ENCODE measurements around the gene TRERF1.
"Not testable (repeated sequence)": the region's sequence is repeated elsewhere in the genome, so short reads cannot be mapped to it uniquely, and the experiment has no call there.

Gene TRERF1

DNA sequence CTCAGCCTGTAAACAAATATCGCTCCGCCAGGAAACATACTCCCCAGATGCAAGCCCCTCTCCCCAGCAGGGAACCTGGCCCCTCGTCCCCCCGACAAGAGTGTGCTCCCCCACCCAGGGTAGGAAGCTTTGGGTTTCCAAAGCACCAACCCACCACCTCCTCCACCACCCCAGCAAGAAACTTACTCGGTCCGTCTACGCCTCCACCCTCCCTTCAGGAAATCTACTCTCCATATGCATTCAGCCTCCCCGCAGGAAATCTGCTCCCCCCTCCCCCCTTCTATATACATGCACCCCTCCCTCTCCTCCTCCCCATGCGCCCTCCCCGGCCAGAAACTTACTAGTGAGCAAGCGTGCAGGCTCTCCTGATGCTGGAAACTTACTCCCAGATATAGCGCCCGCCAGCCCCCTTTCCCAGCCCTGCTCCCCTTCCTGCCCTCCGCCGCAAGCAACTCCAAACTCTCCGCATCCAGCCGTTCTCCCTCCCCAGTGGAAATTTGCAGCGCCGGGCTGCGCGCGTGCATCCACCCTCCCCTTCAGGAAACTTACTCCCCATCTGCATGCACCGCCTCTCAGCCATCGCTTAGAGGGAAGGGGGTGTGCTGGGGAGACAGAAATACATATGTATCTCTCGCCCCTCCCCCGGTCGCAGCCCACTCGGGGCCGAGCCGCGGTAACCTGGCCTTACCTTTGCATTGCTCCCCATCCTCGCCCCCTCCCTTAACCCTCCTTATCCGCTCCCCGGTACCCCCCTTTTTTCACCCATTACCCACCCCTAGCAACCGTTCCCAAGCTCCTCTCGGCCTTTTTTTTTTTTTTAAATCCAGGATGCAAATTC, at the start of gene TRERF1:
Gene TRERF1 (minus strand): TSS at position 594 of the 838 bp plus-strand sequence. CDS start 182,336 bp downstream, outside the sequence.
- H3K9me3 ChIP-seq (ENCODE audit: control insufficient read depth, insufficient read depth, low read length): no peaks in the 10 kb centered on the region
- H3K36me3 ChIP-seq (ENCODE audit: control insufficient read depth, insufficient read depth, low read length): no peaks in the 10 kb centered on the region
- peaks cover 27% of the 10 kb centered on the region for H3K4me1 ChIP-seq (ENCODE audit: control insufficient read depth, insufficient read depth, low read length)
- peak within 1 kb of the TSS; percentile 89 for H3K4me3 ChIP-seq (ENCODE audit: low read depth, low read length)
- no peaks in the 10 kb centered on the region for H3K27me3 ChIP-seq (ENCODE audit: control insufficient read depth, insufficient read depth, low read length)
- peak within 1 kb of the TSS; percentile 91 for H3K9ac ChIP-seq (ENCODE audit: low read depth, low read length)

DNA sequence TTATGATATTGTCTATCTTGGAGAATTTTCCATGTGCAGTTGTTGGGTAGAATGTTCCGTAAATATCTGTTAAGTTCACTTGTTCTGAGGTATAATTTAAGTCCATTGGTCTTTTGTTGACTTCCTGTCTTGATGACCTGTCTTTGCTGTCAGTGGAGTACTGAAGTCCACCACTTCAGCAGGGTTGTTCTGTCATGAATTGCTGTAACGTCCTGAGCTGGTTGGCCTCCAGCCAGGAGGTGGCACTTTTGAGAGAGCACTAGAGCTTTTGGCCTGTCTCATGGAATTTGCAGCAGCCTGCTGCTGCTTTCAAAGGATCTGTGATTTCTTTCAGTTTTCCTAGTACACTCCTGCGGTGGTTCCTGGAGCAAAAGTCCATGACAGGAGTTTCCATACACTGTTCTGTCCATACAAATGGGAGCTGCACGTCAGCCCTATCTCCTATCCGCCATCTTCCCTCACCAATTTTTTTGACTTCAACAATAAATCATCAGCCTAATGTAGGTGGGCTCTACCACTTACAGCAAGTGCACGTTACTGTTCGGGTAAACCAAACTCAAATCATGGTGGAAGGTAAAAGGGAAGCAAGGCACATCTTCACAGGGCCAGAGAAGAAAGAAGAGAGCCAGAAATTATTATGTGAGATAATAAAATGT, 46.9 kb upstream of the TRERF1 start:
- no peak overlapping the region for H3K9ac ChIP-seq (ENCODE audit: low read depth, low read length)
- H3K36me3 ChIP-seq (ENCODE audit: control insufficient read depth, insufficient read depth, low read length): no peaks in the 10 kb centered on the region
- no peak overlapping the region for H3K4me3 ChIP-seq (ENCODE audit: low read depth, low read length)
- no peaks in the 10 kb centered on the region for H3K4me1 ChIP-seq (ENCODE audit: control insufficient read depth, insufficient read depth, low read length)
- H3K9me3 ChIP-seq (ENCODE audit: control insufficient read depth, insufficient read depth, low read length): no peaks in the 10 kb centered on the region
- H3K27me3 ChIP-seq (ENCODE audit: control insufficient read depth, insufficient read depth, low read length): no peaks in the 10 kb centered on the region

DNA sequence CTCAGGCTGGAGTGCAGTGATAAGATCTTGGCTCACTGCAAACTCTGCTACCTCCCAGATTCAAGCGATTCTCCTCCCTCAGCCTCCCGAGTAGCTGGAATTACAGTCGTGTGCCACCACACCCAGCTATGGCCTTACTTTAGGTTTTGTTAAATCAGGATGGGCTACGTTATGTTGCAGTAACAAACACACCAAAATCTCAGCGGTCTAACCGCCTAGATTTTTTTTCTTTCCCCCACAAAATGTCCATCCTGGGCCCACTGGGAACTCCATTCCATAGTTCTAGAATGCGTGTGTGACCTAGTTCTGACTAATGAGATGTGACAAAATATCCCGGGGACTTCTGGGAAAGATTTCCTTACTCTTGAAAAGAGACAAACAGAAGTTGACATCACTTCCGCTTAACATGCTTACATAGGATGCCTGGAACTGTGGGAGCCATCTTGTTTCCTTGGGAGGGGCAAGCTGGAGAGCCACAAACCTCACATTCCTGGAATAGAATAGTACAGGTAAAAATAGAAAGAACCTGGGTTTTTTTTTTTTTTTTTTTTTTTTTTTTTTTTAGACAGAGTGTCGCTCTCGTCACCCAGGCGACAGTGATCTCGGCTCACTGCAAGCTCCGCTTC, 42.3 kb upstream of the TRERF1 start:
- no peaks in the 10 kb centered on the region for H3K4me1 ChIP-seq (ENCODE audit: control insufficient read depth, insufficient read depth, low read length)
- no peak overlapping the region for H3K4me3 ChIP-seq (ENCODE audit: low read depth, low read length)
- H3K27me3 ChIP-seq (ENCODE audit: control insufficient read depth, insufficient read depth, low read length): no peaks in the 10 kb centered on the region
- H3K9ac ChIP-seq (ENCODE audit: low read depth, low read length): no peak overlapping the region
- no peaks in the 10 kb centered on the region for H3K9me3 ChIP-seq (ENCODE audit: control insufficient read depth, insufficient read depth, low read length)
- H3K36me3 ChIP-seq (ENCODE audit: control insufficient read depth, insufficient read depth, low read length): no peaks in the 10 kb centered on the region

- Histone ChIP-seq H3K9me3 (ENCODE audit: control insufficient read depth, insufficient read depth, low read length) (no peaks in the 10 kb centered on the region), H3K9ac (ENCODE audit: low read depth, low read length) (no peak overlapping the region), H3K36me3 (ENCODE audit: control insufficient read depth, insufficient read depth, low read length) (no peaks in the 10 kb centered on the region), H3K4me3 (ENCODE audit: low read depth, low read length) (no peak overlapping the region), H3K4me1 (ENCODE audit: control insufficient read depth, insufficient read depth, low read length) (no peaks in the 10 kb centered on the region), H3K27me3 (ENCODE audit: control insufficient read depth, insufficient read depth, low read length) (no peaks in the 10 kb centered on the region)
These were observed 36.4 kb upstream of the TRERF1 start for GRCh38 chr6:42488129-42488528.

GRCh38 chr6:42484261-42484660, 32.5 kb upstream of the TRERF1 start:
- no peak overlapping the region for H3K9ac ChIP-seq (ENCODE audit: low read depth, low read length)
- no peaks in the 10 kb centered on the region for H3K36me3 ChIP-seq (ENCODE audit: control insufficient read depth, insufficient read depth, low read length)
- H3K27me3 ChIP-seq (ENCODE audit: control insufficient read depth, insufficient read depth, low read length): no peaks in the 10 kb centered on the region
- no peaks in the 10 kb centered on the region for H3K4me1 ChIP-seq (ENCODE audit: control insufficient read depth, insufficient read depth, low read length)
- no peak overlapping the region for H3K4me3 ChIP-seq (ENCODE audit: low read depth, low read length)
- no peaks in the 10 kb centered on the region for H3K9me3 ChIP-seq (ENCODE audit: control insufficient read depth, insufficient read depth, low read length)

DNA sequence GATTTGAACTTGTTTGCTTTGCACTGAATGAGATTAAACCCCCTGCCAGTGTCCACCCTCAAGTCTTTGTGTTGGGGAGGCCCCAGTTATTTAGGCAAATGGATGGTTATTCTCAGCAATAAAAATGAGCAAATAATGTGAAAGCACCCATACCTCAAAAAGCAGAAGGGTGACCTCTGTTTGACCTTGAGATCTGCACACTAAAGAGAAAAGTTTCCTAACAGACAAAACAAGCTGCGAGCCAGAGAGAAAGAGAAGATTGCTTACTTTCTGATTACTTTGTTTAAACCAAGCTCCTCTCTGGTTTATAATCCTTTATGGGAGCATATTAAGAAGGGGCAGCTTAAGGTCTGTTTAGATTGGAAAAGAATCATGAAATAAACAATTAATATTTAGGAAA, 30.4 kb upstream of the TRERF1 start:
- H3K4me3 ChIP-seq (ENCODE audit: low read depth, low read length): no peak overlapping the region
- H3K36me3 ChIP-seq (ENCODE audit: control insufficient read depth, insufficient read depth, low read length): no peaks in the 10 kb centered on the region
- H3K9me3 ChIP-seq (ENCODE audit: control insufficient read depth, insufficient read depth, low read length): no peaks in the 10 kb centered on the region
- no peaks in the 10 kb centered on the region for H3K4me1 ChIP-seq (ENCODE audit: control insufficient read depth, insufficient read depth, low read length)
- no peaks in the 10 kb centered on the region for H3K27me3 ChIP-seq (ENCODE audit: control insufficient read depth, insufficient read depth, low read length)
- no peak overlapping the region for H3K9ac ChIP-seq (ENCODE audit: low read depth, low read length)

- H3K27me3 ChIP-seq (ENCODE audit: control insufficient read depth, insufficient read depth, low read length): no peaks in the 10 kb centered on the region
- H3K36me3 ChIP-seq (ENCODE audit: control insufficient read depth, insufficient read depth, low read length): no peaks in the 10 kb centered on the region
- H3K9me3 ChIP-seq (ENCODE audit: control insufficient read depth, insufficient read depth, low read length): peaks cover 3% of the 10 kb centered on the region
- no peaks in the 10 kb centered on the region for H3K4me1 ChIP-seq (ENCODE audit: control insufficient read depth, insufficient read depth, low read length)
- H3K9ac ChIP-seq (ENCODE audit: low read depth, low read length): no peak overlapping the region
- H3K4me3 ChIP-seq (ENCODE audit: low read depth, low read length): no peak overlapping the region
These were observed 20.0 kb upstream of the TRERF1 start for GRCh38 chr6:42471714-42472113.

DNA sequence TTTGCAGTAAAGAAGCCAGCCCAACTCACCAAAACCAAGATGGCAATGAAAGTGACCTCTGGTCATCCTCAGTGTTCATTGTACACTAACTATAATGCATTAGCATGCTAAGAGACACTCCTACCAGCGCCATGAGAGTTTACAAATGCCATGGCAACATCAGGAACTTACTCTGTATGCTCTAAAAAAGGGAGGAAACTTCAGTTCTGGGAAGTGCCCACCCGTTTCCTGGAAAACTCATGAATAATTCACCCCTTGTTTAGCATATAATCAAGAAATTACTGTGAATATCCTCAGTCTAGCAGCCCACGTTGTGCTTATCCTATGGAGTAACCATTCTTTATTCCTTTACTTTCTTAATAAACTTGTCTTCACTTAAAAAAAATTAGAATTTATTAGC, 19.4 kb upstream of the TRERF1 start:
- no peaks in the 10 kb centered on the region for H3K27me3 ChIP-seq (ENCODE audit: control insufficient read depth, insufficient read depth, low read length)
- H3K36me3 ChIP-seq (ENCODE audit: control insufficient read depth, insufficient read depth, low read length): no peaks in the 10 kb centered on the region
- no peak overlapping the region for H3K4me3 ChIP-seq (ENCODE audit: low read depth, low read length)
- H3K4me1 ChIP-seq (ENCODE audit: control insufficient read depth, insufficient read depth, low read length): no peaks in the 10 kb centered on the region
- peaks cover 3% of the 10 kb centered on the region for H3K9me3 ChIP-seq (ENCODE audit: control insufficient read depth, insufficient read depth, low read length)
- H3K9ac ChIP-seq (ENCODE audit: low read depth, low read length): no peak overlapping the region

DNA sequence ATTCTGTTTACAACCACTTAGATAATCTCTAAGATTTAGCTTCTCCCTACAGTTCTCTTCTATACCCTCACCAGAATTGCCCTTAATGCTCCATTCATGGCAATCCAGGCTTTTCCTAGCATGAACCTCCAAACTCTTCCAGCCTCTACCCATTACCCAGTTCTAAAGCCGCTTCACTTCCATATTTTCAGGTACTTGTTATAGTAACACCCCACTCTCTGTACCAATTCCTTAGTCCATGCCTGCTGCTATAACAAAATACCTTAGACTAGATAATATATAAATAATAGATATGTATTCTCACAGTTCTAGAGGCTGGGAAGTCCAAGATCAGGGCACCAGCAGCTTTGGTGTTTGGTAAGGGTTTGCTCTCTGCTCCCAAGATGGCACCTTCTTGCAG, 16.5 kb upstream of the TRERF1 start:
- Histone ChIP-seq H3K9me3 (ENCODE audit: control insufficient read depth, insufficient read depth, low read length) (peaks cover 3% of the 10 kb centered on the region), H3K4me3 (ENCODE audit: low read depth, low read length) (no peak overlapping the region), H3K4me1 (ENCODE audit: control insufficient read depth, insufficient read depth, low read length) (no peaks in the 10 kb centered on the region), H3K27me3 (ENCODE audit: control insufficient read depth, insufficient read depth, low read length) (no peaks in the 10 kb centered on the region), H3K36me3 (ENCODE audit: control insufficient read depth, insufficient read depth, low read length) (no peaks in the 10 kb centered on the region), H3K9ac (ENCODE audit: low read depth, low read length) (no peak overlapping the region)

GRCh38 chr6:42467651-42468050, 15.9 kb upstream of the TRERF1 start:
- Histone ChIP-seq H3K4me1 (ENCODE audit: control insufficient read depth, insufficient read depth, low read length) (no peaks in the 10 kb centered on the region), H3K9ac (ENCODE audit: low read depth, low read length) (no peak overlapping the region), H3K36me3 (ENCODE audit: control insufficient read depth, insufficient read depth, low read length) (no peaks in the 10 kb centered on the region), H3K4me3 (ENCODE audit: low read depth, low read length) (no peak overlapping the region), H3K27me3 (ENCODE audit: control insufficient read depth, insufficient read depth, low read length) (no peaks in the 10 kb centered on the region), H3K9me3 (ENCODE audit: control insufficient read depth, insufficient read depth, low read length) (peaks cover 3% of the 10 kb centered on the region)

- not testable (repeated sequence) for H3K9ac ChIP-seq (ENCODE audit: low read depth, low read length); H3K27me3 ChIP-seq (ENCODE audit: control insufficient read depth, insufficient read depth, low read length); H3K36me3 ChIP-seq (ENCODE audit: control insufficient read depth, insufficient read depth, low read length); H3K4me1 ChIP-seq (ENCODE audit: control insufficient read depth, insufficient read depth, low read length); H3K9me3 ChIP-seq (ENCODE audit: control insufficient read depth, insufficient read depth, low read length); H3K4me3 ChIP-seq (ENCODE audit: low read depth, low read length)
These were observed 14.7 kb upstream of the TRERF1 start for GRCh38 chr6:42466470-42466869.
